IPS-15b (cell line): ENCODE measurements around the gene WBP4.
"Not testable (repeated sequence)": the region's sequence is repeated elsewhere in the genome, so short reads cannot be mapped to it uniquely, and the experiment has no call there.

ENCODE experiments used
- H3K27me3 ChIP-seq: one replicate; pipeline ENCODE4 v1.6.1; 2013; ENCODE audit warnings: low read length; ENCODE audit not compliant: control insufficient read depth, insufficient read depth
- H3K36me3 ChIP-seq: one replicate; pipeline ENCODE4 v1.6.1; 2013; ENCODE audit warnings: low read length; ENCODE audit not compliant: control insufficient read depth, insufficient read depth
- H3K4me1 ChIP-seq: one replicate; pipeline ENCODE4 v1.6.1; 2013; ENCODE audit warnings: mild to moderate bottlenecking, low read length; ENCODE audit not compliant: control insufficient read depth, insufficient read depth
- H3K4me3 ChIP-seq: one replicate; pipeline ENCODE4 v1.5.1; 2013; ENCODE audit warnings: low read depth, low read length
- H3K9ac ChIP-seq: one replicate; pipeline ENCODE4 v1.6.1; 2013; ENCODE audit warnings: low read depth, mild to moderate bottlenecking, low read length
- H3K9me3 ChIP-seq: one replicate; pipeline ENCODE4 v1.6.1; 2013; ENCODE audit warnings: mild to moderate bottlenecking, low read length; ENCODE audit not compliant: control insufficient read depth, insufficient read depth

The WBP4 gene

DNA sequence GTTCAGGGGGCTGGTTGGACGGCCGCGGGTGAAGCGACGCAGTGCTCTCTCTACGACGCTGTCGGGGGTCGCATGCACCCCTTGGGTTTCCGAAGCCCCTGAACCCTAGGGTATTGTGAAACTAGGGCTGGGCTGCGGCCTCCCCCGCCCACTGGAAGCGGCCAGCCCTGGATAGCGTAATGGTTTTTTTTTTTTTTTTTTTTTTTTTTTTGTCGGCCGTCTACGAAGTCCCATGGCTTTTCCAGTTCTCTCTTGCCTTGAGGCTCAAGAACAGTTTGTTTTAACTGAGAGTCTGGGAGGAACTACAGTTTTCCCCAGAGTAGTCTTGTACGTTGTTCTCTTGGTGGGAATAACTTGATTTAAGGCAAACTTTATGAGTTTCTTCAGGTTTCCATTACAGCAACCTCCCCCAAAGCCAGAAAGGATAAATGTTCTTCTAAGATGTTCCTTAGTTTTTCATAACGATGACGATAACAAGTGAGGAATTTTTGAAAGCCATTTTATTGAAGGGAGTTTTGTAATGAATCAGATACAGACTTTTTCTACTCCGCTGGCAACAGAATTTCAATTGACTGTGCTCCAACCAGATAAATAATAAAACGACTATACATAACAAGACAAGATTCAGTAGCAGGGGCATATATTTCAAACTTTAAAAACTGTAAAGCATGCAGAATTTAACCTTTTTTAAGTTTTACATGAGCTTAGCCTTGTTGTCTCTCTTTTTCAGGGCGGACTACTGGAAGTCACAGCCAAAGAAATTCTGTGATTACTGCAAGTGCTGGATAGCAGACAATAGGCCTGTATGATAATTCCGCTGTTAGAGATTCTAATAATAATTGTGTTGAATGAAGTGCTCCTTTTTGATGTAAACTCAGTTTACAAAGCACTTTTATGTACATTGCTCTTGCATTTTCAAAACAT is 867 bp downstream of the WBP4 start:
- H3K27me3 ChIP-seq = no peaks in the 10 kb centered on the region
- H3K9me3 ChIP-seq = no peaks in the 10 kb centered on the region
- H3K36me3 ChIP-seq = peaks cover 8% of the 10 kb centered on the region
- H3K9ac ChIP-seq = peak overlapping the region; percentile 87
- H3K4me1 ChIP-seq = peaks cover 3% of the 10 kb centered on the region
- peak overlapping the region; percentile 97 for H3K4me3 ChIP-seq

DNA sequence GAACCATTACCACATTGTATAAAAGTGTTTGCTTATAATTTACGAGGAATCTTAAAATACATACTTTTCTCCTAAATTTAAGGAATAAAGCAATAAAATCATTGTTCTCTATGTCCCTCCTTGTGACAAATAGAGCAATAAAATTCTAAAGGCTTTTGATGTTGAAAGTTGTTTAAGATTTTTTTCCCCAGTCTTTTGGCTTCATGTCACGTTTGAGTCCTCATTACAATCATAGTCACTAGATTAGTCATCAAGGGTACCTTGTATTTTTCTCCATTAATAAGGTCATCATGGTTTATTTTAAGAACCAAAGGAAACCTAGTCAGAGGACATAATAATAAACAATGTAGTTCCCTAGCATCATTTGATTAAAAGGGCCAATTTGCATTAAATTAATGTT is 3.2 kb downstream of the WBP4 start:
- Histone ChIP-seq H3K4me1 (no peaks in the 10 kb centered on the region), H3K4me3 (no peak overlapping the region), H3K9ac (no peak overlapping the region), H3K36me3 (peaks cover 13% of the 10 kb centered on the region), H3K9me3 (no peaks in the 10 kb centered on the region), H3K27me3 (no peaks in the 10 kb centered on the region)

DNA sequence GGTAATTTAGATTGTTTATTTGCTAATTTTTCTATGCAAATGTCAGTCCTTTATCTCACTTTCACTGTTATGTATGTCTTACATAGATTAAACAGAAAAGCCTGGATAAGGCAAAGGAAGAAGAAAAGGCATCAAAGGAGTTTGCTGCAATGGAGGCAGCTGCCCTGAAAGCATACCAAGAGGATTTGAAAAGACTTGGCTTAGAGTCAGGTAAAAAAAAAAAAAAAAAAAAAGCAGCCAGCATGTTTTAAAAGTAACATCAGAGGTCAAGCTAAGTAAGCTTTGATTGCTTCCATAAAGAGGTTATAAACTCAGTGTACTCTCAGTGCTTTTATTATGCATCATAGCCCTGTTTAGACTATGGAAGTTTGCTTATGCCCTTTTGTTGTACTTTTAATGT is 3.8 kb downstream of the WBP4 start:
- H3K9me3 ChIP-seq = no peaks in the 10 kb centered on the region
- no peak overlapping the region for H3K4me3 ChIP-seq
- H3K9ac ChIP-seq = no peak overlapping the region
- H3K36me3 ChIP-seq = peaks cover 15% of the 10 kb centered on the region
- no peaks in the 10 kb centered on the region for H3K27me3 ChIP-seq
- no peaks in the 10 kb centered on the region for H3K4me1 ChIP-seq

DNA sequence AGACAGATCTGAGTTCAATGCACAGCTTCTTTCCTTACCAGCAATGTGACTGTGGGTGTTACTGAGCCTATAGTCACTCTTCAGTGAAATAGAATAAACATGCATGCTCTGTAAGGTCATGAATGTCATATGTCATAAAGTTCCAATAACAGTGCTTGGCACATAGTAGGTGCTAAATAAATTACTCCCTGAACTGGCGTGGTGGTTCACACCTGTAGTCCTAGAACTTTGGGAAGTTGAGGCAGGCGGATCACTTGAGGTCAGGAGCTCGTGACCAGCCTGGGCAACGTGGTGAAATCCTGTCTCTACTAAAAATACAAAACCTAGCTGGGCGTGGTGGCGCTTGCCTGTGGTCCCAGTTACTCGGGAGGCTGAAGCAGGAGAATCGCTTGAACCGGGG is 13.2 kb downstream of the WBP4 start:
- Histone ChIP-seq H3K4me1 (no peaks in the 10 kb centered on the region), H3K4me3 (no peak overlapping the region), H3K9ac (no peak overlapping the region), H3K9me3 (no peaks in the 10 kb centered on the region), H3K27me3 (no peaks in the 10 kb centered on the region), H3K36me3 (peaks cover 21% of the 10 kb centered on the region)

DNA sequence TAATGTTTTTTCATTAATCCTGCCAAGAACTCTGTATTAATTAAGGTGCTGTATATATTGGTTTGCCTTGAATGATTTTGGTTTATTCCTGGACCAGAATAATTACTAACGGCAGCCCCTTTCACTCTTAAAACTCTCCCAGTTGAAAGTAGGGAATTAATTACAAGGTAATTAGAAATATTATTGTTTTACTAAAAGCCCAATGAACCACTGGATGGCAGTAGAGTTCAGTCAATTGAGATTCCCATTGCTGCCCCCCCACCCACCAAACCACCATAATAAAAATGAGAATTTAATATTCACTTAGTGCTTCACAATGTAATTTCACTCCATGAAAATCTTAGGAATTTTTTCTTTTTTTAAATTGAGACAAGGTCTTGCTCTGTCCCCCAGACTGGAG is 13.7 kb downstream of the WBP4 start:
- H3K36me3 ChIP-seq = peaks cover 20% of the 10 kb centered on the region
- no peaks in the 10 kb centered on the region for H3K9me3 ChIP-seq
- H3K27me3 ChIP-seq = no peaks in the 10 kb centered on the region

DNA sequence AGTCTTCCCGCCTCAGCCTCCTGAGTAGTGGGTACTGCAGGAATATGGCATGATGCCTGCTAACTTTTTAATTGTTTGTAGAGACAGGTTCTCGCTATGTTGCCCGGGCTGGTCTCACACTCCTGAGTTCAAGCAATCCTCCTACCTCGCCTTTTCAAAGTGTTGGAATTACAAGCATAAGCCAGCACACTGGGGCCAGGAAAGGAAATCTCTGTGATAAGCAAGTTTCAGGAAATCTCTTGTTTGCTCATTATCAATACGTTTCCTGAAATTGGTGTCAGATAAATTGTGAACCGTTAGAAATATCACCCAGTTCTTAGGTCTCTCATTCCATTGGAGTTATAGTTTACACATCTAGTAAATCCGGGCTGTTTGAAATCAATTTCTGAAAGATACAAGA is 14.2 kb downstream of the WBP4 start:
- Histone ChIP-seq H3K9ac (no peak overlapping the region), H3K4me1 (no peaks in the 10 kb centered on the region), H3K4me3 (no peak overlapping the region), H3K36me3 (peaks cover 17% of the 10 kb centered on the region), H3K27me3 (no peaks in the 10 kb centered on the region), H3K9me3 (no peaks in the 10 kb centered on the region)

More for the DNA sequence above, 13.7 kb downstream of the WBP4 start:
- H3K9ac ChIP-seq = no peak overlapping the region
- H3K4me1 ChIP-seq = no peaks in the 10 kb centered on the region
- H3K4me3 ChIP-seq = no peak overlapping the region

DNA sequence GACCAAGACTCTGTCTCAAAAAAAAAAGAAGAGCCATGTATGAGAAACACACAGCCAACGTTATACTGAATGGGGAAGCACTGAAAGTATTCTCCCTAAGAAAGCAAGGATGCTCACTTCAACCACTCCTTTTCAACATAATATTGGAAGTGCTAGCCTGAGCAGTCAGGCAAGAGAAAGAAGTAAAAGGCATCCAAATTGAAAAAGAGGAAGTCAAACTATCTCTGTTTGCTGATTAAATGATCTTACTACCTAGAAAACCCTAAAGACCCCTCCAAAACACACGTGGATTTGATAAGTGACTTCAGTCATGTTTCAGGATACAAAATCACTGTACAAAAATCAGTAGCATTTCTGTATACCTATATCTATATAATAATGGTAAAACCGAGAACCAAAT is 16.2 kb downstream of the WBP4 start:
- Histone ChIP-seq H3K4me1 (no peaks in the 10 kb centered on the region), H3K27me3 (no peaks in the 10 kb centered on the region), H3K4me3 (no peak overlapping the region), H3K9me3 (no peaks in the 10 kb centered on the region), H3K36me3 (peaks cover 11% of the 10 kb centered on the region), H3K9ac (no peak overlapping the region)

DNA sequence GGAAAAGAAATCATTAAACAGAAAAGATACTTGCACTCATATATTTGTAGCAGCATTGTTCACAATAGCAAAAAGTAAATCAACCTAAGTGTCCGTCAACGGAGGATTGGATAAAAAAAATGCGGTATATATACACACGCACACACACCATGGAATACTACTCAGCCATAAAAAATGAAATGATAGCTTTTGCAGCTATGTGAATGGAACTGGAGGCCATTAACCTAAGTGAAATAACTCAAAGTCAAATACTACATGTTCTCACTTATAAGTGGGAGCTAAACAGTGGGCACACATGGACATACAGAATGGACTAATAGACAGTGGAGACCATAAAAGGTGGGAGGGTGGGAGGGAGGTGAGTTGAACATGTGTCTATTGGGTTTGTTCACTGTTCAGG is 18.4 kb downstream of the WBP4 start:
- Histone ChIP-seq H3K4me3 (no peak overlapping the region), H3K36me3 (peaks cover 8% of the 10 kb centered on the region), H3K4me1 (no peaks in the 10 kb centered on the region), H3K9me3 (no peaks in the 10 kb centered on the region), H3K9ac (no peak overlapping the region), H3K27me3 (no peaks in the 10 kb centered on the region)

DNA sequence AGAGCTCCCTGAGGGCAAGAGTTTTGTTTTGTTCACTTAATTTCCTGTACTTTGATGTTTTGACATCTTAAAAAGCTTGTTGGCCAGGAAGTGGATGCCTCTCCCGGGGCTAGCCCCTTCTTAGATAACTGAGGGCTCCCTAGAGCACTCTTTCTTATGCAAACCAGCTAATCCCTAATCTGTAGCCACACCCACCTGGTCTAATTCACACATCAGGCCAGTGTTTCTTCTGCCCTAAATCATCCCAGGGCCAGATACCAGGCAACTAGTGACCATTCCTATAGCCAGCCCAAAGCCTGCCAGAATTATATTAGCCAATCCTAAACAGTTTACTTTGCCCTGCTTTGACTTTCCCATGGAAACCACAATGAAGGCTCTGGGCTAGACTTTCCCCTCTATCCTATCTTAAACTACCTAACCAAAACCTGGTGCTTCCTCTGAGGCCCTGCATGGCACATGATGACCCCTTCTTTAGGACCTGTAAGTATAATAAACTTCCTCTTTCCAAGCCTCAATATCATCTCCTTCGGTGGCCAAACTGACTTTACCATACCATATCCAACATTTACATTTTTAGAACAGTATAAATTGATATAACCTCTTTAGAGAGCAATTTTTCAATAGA is 24.8 kb downstream of the WBP4 start:
- no peaks in the 10 kb centered on the region for H3K36me3 ChIP-seq
- H3K4me3 ChIP-seq = no peak overlapping the region
- no peaks in the 10 kb centered on the region for H3K9me3 ChIP-seq
- H3K9ac ChIP-seq = no peak overlapping the region
- peaks cover 6% of the 10 kb centered on the region for H3K4me1 ChIP-seq
- H3K27me3 ChIP-seq = no peaks in the 10 kb centered on the region

DNA sequence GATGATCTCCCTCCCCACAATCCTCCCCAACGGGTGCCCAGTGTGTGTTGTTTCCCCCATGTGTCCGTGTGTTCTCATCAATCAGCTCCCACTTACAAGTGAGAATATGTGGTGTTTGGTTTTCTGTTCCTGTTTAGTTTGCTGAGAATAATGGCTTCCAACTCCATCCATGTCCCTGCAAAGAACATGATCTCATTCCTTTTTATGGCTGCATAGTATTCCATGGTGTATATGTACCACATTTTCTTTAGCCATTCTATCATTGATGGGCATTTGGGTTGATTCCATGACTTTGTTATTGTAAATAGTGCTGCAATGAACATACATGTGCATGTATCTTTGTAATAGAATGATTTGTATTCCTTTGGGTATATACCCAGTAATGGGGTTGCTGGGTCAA is 34.4 kb downstream of the WBP4 start:
- not testable (repeated sequence) for H3K9me3 ChIP-seq, H3K4me3 ChIP-seq, H3K27me3 ChIP-seq, H3K9ac ChIP-seq, H3K36me3 ChIP-seq, H3K4me1 ChIP-seq

DNA sequence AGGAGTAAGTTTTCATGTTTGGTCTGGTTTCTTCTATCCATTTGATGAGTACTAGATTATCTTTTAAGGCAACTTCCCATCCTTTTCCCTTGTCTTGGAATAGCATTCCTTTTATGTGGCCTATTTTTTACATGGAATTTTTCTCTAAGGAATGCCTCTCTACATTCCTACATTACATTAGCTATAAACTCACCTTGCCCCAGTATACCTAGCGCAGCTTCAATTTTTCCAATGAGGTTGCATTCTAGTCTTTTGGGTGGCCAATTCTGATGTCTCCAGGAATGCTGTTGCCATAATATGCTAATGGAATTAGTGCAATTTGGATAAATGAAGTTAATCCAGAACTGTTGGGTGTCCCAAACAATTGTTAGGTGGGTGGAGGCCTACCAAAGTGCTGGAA is 37.5 kb downstream of the WBP4 start:
- H3K9ac ChIP-seq = no peak overlapping the region
- H3K9me3 ChIP-seq = no peaks in the 10 kb centered on the region
- H3K4me1 ChIP-seq = no peaks in the 10 kb centered on the region
- H3K36me3 ChIP-seq = no peaks in the 10 kb centered on the region
- no peaks in the 10 kb centered on the region for H3K27me3 ChIP-seq
- H3K4me3 ChIP-seq = no peak overlapping the region

DNA sequence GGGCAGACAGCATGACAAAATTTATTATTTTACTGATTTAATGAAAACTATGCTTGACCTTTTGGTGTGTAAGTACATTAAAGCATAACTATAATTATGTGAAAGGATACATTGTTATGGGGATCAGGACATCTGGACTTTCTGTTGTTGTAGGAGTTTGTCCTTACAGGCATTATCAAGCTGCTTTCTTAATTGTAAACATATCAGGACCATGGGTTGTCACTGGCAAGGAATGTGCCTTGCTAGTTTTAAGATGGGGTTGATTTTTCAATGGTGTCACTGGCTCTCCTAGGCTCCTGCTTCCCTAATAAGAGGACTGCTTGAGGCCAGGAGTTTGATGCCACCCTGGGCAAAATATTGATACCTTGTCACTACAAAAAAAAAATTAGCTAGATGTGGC is 38.7 kb downstream of the WBP4 start:
- Histone ChIP-seq H3K36me3 (no peaks in the 10 kb centered on the region), H3K4me1 (no peaks in the 10 kb centered on the region), H3K27me3 (no peaks in the 10 kb centered on the region), H3K4me3 (no peak overlapping the region), H3K9ac (no peak overlapping the region), H3K9me3 (no peaks in the 10 kb centered on the region)
